WTC11 (cell line): ENCODE data around the gene TET3.

Experiments used
- FOXJ3 ChIP-seq: sonication (generic); formaldehyde crosslinking; IDR thresholded peaks from 2 replicates; pipeline ENCODE4 v1.9.0; 2021; ENCODE audit warnings: missing genetic modification reagents, mild to moderate bottlenecking, borderline replicate concordance
- JUN ChIP-seq: sonication (generic); formaldehyde crosslinking; IDR thresholded peaks from 2 replicates; pipeline ENCODE4 v1.8.0; 2023; ENCODE audit warnings: mild to moderate bottlenecking, missing genetic modification reagents
- RELA ChIP-seq: sonication (generic); formaldehyde crosslinking; IDR thresholded peaks from 2 replicates; pipeline ENCODE4 v1.8.1; 2022; ENCODE audit warnings: missing genetic modification reagents, mild to moderate bottlenecking, borderline replicate concordance
- TF ChIP-seq, protein P1 (sequence below): fragments of 200-600 bp; IDR thresholded peaks from 2 replicates; pipeline ENCODE4 v1.8.0; 2022; ENCODE audit warnings: antibody characterized with exemption
- TF ChIP-seq, protein P2 (sequence below): sonication (generic); formaldehyde crosslinking; IDR thresholded peaks from 2 replicates; pipeline ENCODE4 v1.8.1; 2023; ENCODE audit warnings: mild to moderate bottlenecking, missing genetic modification reagents, moderate library complexity
- TF ChIP-seq, protein P3 (sequence below): sonication (generic); formaldehyde crosslinking; IDR thresholded peaks from 2 replicates; pipeline ENCODE4 v1.8.0; 2023; ENCODE audit warnings: missing genetic modification reagents

DNA sequence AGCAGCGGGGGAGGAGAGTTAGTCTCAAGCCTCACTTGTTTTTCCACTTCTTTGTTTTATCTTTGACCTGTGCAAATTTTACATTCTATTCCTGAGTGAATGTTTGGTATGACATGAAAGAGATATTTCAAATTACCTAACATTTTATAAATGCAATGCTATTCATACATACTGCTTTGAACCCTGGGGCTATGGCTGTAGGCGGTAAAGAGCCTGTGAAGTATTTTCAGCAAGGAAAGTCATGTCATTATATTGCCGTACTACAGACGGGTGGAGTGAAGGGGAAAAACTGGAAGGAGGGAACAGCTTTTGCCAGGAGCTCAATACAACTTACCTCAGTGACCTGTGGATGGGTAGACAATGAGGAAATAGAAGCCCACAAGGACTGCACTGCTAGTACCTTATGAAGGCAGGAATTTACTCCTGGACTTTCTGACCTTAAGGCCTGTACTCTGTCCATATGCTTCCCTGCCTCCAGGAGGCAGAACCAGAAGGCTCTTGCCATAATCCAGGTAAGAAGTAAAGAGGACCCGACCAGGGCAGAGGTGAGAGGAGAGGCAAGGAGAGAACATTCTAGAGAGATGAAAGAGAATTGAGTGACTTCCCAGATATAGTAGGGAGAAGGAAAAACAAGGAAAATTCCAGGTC is 28.4 kb upstream of the TET3 start:
- TF ChIP-seq, protein P1, sequence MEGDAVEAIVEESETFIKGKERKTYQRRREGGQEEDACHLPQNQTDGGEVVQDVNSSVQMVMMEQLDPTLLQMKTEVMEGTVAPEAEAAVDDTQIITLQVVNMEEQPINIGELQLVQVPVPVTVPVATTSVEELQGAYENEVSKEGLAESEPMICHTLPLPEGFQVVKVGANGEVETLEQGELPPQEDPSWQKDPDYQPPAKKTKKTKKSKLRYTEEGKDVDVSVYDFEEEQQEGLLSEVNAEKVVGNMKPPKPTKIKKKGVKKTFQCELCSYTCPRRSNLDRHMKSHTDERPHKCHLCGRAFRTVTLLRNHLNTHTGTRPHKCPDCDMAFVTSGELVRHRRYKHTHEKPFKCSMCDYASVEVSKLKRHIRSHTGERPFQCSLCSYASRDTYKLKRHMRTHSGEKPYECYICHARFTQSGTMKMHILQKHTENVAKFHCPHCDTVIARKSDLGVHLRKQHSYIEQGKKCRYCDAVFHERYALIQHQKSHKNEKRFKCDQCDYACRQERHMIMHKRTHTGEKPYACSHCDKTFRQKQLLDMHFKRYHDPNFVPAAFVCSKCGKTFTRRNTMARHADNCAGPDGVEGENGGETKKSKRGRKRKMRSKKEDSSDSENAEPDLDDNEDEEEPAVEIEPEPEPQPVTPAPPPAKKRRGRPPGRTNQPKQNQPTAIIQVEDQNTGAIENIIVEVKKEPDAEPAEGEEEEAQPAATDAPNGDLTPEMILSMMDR = no peak
- TF ChIP-seq, protein P2, sequence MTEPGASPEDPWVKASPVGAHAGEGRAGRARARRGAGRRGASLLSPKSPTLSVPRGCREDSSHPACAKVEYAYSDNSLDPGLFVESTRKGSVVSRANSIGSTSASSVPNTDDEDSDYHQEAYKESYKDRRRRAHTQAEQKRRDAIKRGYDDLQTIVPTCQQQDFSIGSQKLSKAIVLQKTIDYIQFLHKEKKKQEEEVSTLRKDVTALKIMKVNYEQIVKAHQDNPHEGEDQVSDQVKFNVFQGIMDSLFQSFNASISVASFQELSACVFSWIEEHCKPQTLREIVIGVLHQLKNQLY (CRISPR knock-in tag) = no peak
- TF ChIP-seq RELA (CRISPR knock-in tag) (no peak), FOXJ3 (no peak), JUN (CRISPR knock-in tag) (no peak)
- TF ChIP-seq, protein P3, sequence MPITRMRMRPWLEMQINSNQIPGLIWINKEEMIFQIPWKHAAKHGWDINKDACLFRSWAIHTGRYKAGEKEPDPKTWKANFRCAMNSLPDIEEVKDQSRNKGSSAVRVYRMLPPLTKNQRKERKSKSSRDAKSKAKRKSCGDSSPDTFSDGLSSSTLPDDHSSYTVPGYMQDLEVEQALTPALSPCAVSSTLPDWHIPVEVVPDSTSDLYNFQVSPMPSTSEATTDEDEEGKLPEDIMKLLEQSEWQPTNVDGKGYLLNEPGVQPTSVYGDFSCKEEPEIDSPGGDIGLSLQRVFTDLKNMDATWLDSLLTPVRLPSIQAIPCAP (CRISPR knock-in tag) = no peak
